Nephron (organoid): ENCODE measurements around the gene ADORA1.

Experiments used
- H3K27ac Mint-ChIP-seq, 3 experiments: 2 replicates each; pipeline ENCODE4 v1.8.0; 2020; ENCODE audit warnings: mixed read lengths in 3 of 3, mild to moderate bottlenecking in 2 of 3, moderate library complexity in 1 of 3
- H3K27me3 Mint-ChIP-seq: 2 replicates; pipeline ENCODE4 v1.8.0; 2021; ENCODE audit warnings: low read depth, mild to moderate bottlenecking, moderate library complexity, mixed read lengths
- H3K36me3 Mint-ChIP-seq: 2 replicates; pipeline ENCODE4 v1.8.0; 2020; ENCODE audit warnings: low read depth, mixed read lengths
- H3K4me1 Mint-ChIP-seq: 2 replicates; pipeline ENCODE4 v1.8.0; 2020; ENCODE audit warnings: mixed read lengths
- H3K4me3 Mint-ChIP-seq, 3 experiments: 2 replicates each; pipeline ENCODE4 v1.8.0; 2020; ENCODE audit warnings: mild to moderate bottlenecking in 3 of 3, mixed read lengths in 3 of 3, moderate library complexity in 2 of 3
- H3K9me3 Mint-ChIP-seq: 2 replicates; pipeline ENCODE4 v1.8.0; 2020; ENCODE audit warnings: mixed read lengths
- CTCF ChIP-seq, 3 experiments: fragments of 200-600 bp; sonication (generic); IDR thresholded peaks; one replicate each; pipeline ENCODE4 v1.5.0; 2021; ENCODE audit warnings: antibody characterized with exemption in 3 of 3; ENCODE audit not compliant: unreplicated experiment in 3 of 3

Gene ADORA1

GRCh38 chr1:203086992-203087763 is 40.3 kb upstream of the ADORA1 start:
- peak overlapping the region; percentile 16 to 90 (median 50) for H3K4me3 Mint-ChIP-seq

DNA sequence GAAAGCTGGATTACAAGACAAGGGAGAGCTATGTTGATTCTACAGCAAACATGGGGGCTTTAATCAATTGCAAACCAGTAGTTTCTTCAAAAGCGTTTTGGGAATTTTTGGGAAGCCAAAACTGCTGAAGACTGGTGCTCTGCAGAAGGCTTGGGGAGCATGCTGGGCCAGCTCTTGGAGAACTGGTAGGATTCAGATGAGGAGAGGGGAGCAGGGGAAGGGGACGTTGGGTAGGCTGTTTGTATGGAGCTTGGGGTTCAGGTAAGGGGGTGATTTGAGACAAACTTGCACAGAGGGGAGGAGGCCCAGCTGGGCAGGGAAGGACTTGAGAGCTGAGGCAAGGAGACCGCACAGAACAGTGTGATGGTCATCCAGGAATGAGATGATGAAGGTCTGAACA is 39.1 kb upstream of the ADORA1 start:
- Mint-ChIP-seq H3K4me3 (peak overlapping the region in 1 of 3 experiments; percentile 20), H3K4me1 (peaks cover 62% of the 10 kb centered on the region), H3K27me3 (peaks cover 4% of the 10 kb centered on the region), H3K9me3 (no peaks in the 10 kb centered on the region), H3K36me3 (no peaks in the 10 kb centered on the region), H3K27ac (peak overlapping the region in 2 of 3 experiments; percentile 4 to 21)
- no peak for TF ChIP-seq CTCF (IDR thresholded peaks at IDR 0.05; ENCODE audit: unreplicated experiment in 3 of 3)

More at GRCh38 chr1:203086992-203087763, 40.3 kb upstream of the ADORA1 start:
- Mint-ChIP-seq H3K27ac (peak overlapping the region; percentile 71 to 87 (median 71)), H3K4me1 (peaks cover 63% of the 10 kb centered on the region), H3K9me3 (no peaks in the 10 kb centered on the region), H3K36me3 (no peaks in the 10 kb centered on the region), H3K27me3 (peaks cover 4% of the 10 kb centered on the region)
- TF ChIP-seq CTCF (IDR thresholded peaks at IDR 0.05; ENCODE audit: unreplicated experiment in 3 of 3) = no peak

DNA sequence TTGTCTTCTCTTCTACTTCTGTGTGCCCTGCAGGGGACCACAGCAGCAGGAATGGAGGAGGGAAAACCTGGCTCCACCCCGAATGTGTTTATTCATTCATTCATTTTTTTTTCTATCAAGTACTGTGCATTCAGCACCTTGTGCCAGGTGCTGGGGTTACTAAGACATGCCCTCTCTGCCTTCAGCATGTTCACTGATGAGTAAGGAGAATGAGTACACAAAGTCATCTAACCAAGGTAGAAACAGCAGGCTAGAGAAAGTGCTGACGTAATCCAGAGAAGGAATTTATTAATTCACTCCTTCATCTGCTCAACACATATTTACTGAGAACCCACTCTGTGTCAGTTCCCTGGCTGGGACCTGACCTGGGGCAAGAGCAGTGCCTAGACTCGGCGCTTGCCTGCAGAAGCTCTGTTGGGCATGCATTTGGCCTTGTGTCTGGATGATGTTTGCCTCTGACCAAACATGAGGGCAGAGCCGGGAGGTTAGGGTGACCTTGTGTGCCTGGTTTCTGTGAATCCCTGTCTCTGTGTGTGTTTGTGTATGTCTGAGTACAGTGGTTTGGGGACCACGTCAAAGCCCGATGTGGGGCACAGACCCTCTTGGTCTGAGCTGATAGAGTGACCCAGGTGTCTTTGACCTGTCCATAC is 38.4 kb upstream of the ADORA1 start:
- Mint-ChIP-seq H3K9me3 (peaks cover 3% of the 10 kb centered on the region), H3K4me1 (peaks cover 62% of the 10 kb centered on the region), H3K27me3 (peaks cover 4% of the 10 kb centered on the region), H3K4me3 (peak overlapping the region in 1 of 3 experiments; percentile 56), H3K36me3 (no peaks in the 10 kb centered on the region), H3K27ac (peak overlapping the region; percentile 24 to 89 (median 78))
- TF ChIP-seq CTCF (IDR thresholded peaks at IDR 0.05; ENCODE audit: unreplicated experiment in 3 of 3) = no peak

- TF ChIP-seq CTCF (IDR thresholded peaks at IDR 0.05; ENCODE audit: unreplicated experiment in 3 of 3) = no peak
- peaks cover 7% of the 10 kb centered on the region for H3K9me3 Mint-ChIP-seq
- peaks cover 62% of the 10 kb centered on the region for H3K4me1 Mint-ChIP-seq
- H3K27ac Mint-ChIP-seq = peak overlapping the region; percentile 24 to 89 (median 78)
- peaks cover 4% of the 10 kb centered on the region for H3K27me3 Mint-ChIP-seq
- peak overlapping the region in 1 of 3 experiments; percentile 56 for H3K4me3 Mint-ChIP-seq
- peaks cover 4% of the 10 kb centered on the region for H3K36me3 Mint-ChIP-seq
Observed at GRCh38 chr1:203089651-203090045, 37.9 kb upstream of the ADORA1 start.

DNA sequence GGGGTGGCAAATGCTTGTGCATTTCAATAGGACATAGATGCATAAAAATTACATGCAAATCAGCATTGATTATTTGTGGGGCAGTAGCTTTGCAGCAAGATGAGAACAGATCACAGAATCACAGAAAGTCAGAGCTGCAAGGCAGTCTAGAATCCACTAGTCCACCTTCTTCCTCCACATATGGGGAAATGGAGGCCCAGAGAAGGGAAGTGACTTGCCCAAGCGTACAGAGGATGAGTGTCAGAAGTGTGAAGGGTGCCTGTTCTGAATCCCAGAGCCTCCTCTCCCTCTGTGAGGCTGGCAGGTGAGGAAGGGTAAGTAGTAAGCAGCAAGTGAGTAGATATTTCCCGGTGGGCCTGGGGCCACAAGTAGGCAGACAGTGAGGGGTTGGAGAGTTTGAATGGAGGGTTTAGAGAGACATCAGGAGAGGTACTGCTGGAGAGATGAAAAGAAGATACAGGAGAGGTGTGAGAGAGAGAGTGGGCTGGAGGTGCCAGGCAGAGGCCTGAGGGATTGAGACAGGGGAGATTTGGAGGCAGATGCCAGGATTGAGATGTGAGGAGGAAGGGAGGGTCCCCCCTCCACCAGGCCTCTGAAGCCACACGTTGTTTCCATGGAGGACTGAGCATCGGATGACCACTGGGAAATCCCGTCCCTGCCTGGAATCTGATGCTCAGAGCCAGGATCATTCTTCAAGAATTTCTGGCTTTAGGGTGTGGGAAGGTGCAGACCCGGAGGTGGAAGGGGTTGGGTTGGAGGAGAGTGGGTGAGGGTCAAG is 36.9 kb upstream of the ADORA1 start:
- peaks cover 17% of the 10 kb centered on the region for H3K9me3 Mint-ChIP-seq
- peak overlapping the region in 2 of 3 experiments; percentile 1 to 40 for H3K4me3 Mint-ChIP-seq
- peaks cover 13% of the 10 kb centered on the region for H3K36me3 Mint-ChIP-seq
- H3K4me1 Mint-ChIP-seq = peaks cover 62% of the 10 kb centered on the region
- no peak for TF ChIP-seq CTCF (IDR thresholded peaks at IDR 0.05; ENCODE audit: unreplicated experiment in 3 of 3)
- H3K27me3 Mint-ChIP-seq = no peaks in the 10 kb centered on the region
- H3K27ac Mint-ChIP-seq = peak overlapping the region; percentile 24 to 76 (median 72)
